H1 (cell line): ENCODE results near the gene SLC6A20. TPM values are rescaled to one million over a fixed set of nuclear protein-coding genes. Genes with fewer than 3 reads are reported as not detected.

Source experiments
- CBX8 ChIP-seq: fragments of 300-800, 300-1000 bp; sonication (generic); IDR thresholded peaks from 2 replicates; pipeline ENCODE4 v1.7.1; 2016; ENCODE audit warnings: low read depth, low read length, borderline replicate concordance
- MAFK ChIP-seq: IDR thresholded peaks from 2 replicates; pipeline ENCODE4 v1.6.1; 2012; ENCODE audit warnings: low read depth, mild to moderate bottlenecking, improper control_type of control experiment, low read length
- polyA plus RNA-seq, 7 experiments: library from polyadenylated mRNA; depleted of rRNA in 3 of 7; stranded (reverse) in 5 of 7; unstranded in 2 of 7; fragments of >200 nt in 5 of 7; fragments of 200-250 nt in 2 of 7; gene quantifications; 1 replicate in 5 of 7; 2 replicates in 1 of 7; 4 replicates in 1 of 7; pipeline versions ENCODE4 v1.2.1 to v1.2.3, GENCODE V29; 2011 to 2013; ENCODE audit warnings: missing spikeins in 2 of 7, mixed read lengths in 2 of 7
- total RNA-seq: library from RNA; stranded (reverse); fragmentation: NEBNext Ultra II Directional; extraction: Animal tissue kit (Norgen Biotek cat#: 25700); gene quantifications from 2 replicates; pipeline ENCODE4 v1.2.1, GENCODE V29; 2021

SLC6A20 gene
- total and polyA plus RNA-seq, 2 of the 8 experiments (the other 6 are each of a cell fraction or from before 2014, with no cell fraction given), result 0.05 TPM; not detected in 1

DNA sequence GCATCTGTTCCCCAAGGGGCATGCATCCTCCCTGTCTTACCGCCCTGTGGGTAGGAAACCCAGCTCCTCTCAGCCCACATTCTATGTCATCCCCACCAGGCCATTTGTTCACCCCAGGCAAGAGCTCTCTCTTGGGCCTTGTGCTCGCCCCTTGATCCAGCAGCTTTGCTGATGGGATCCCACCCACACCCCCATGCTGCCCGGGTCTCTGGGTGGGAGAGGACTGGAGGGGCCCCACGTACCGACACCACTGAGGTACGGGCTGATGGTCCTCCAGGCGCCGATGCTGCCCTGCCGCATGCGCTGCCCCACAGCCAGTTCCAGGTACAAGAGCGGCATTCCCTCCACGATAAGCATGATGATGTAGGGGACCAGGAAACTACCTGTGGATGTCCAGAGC is 14.5 kb downstream of the SLC6A20 start (continued):
- no peak for TF ChIP-seq CBX8
- TF ChIP-seq MAFK, result no peak
